Measurements from ENCODE around the gene GMPS.

Gene GMPS

GRCh38 chr3:155984791-155985417 is 114.5 kb downstream of the GMPS start:
- H3K4me1 ChIP-seq (ENCODE audit: insufficient read depth, low read length, poor library complexity, severe bottlenecking), result no peaks in the 10 kb centered on the region
- no peak overlapping the region for H3K4me2 ChIP-seq (ENCODE audit: low read depth, low read length, poor library complexity, severe bottlenecking)
- H3K4me3 ChIP-seq (ENCODE audit: low read length, poor library complexity, severe bottlenecking), result no peak overlapping the region
- H3K9me2 ChIP-seq (replicated peaks; ENCODE audit: low read depth, low read length), result no peaks in the 10 kb centered on the region
- peak overlapping the region; percentile 57; the same call in 1 of the 2 replicates for H2AFZ ChIP-seq (ENCODE audit: low read length)
- no peak overlapping the region for H3K9ac ChIP-seq (ENCODE audit: low read depth, low read length, poor library complexity, severe bottlenecking)
- H3K27me3 ChIP-seq (ENCODE audit: insufficient read depth, low read length, poor library complexity, severe bottlenecking), result no peaks in the 10 kb centered on the region
- TF ChIP-seq, protein P1, sequence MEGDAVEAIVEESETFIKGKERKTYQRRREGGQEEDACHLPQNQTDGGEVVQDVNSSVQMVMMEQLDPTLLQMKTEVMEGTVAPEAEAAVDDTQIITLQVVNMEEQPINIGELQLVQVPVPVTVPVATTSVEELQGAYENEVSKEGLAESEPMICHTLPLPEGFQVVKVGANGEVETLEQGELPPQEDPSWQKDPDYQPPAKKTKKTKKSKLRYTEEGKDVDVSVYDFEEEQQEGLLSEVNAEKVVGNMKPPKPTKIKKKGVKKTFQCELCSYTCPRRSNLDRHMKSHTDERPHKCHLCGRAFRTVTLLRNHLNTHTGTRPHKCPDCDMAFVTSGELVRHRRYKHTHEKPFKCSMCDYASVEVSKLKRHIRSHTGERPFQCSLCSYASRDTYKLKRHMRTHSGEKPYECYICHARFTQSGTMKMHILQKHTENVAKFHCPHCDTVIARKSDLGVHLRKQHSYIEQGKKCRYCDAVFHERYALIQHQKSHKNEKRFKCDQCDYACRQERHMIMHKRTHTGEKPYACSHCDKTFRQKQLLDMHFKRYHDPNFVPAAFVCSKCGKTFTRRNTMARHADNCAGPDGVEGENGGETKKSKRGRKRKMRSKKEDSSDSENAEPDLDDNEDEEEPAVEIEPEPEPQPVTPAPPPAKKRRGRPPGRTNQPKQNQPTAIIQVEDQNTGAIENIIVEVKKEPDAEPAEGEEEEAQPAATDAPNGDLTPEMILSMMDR (conservative IDR thresholded peaks at IDR 0.05; ENCODE audit: low read length), result no peak
- TF ChIP-seq EZH2phosphoT487 (IDR thresholded peaks at IDR 0.05; ENCODE audit: borderline replicate concordance), result no peak
- no peaks in the 10 kb centered on the region for H4K20me1 ChIP-seq (ENCODE audit: insufficient read depth, low read length, poor library complexity, severe bottlenecking)
- H3F3A ChIP-seq (ENCODE audit: low read depth), result no peaks in the 10 kb centered on the region
- no peaks in the 10 kb centered on the region for H3K36me3 ChIP-seq (ENCODE audit: insufficient read depth, low read length)
- H3K9me3 ChIP-seq (ENCODE audit: insufficient read depth, low read depth, low read length), result no peaks in the 10 kb centered on the region
- H3K79me2 ChIP-seq (ENCODE audit: insufficient read depth, low read length), result no peaks in the 10 kb centered on the region

DNA sequence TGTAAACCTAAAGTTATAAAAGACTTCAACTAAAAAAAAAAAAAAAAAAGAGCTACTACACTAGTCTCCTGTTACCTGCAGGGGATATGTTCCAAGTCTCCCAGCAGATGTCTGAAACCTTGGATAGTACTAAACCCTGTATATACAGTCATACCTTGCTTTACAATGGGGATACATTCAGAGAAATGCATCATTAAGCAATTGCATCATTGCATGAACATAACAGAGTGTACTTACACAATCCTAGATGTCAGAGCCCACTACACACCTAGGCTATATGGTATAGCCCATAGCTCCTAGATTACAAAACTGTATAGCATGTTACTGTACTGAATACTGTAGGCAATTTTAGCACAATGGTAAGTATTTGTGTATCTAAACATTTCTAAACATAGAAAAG is 119.1 kb downstream of the GMPS start:
- no peaks in the 10 kb centered on the region for H3K9me2 ChIP-seq (replicated peaks; ENCODE audit: low read depth, low read length)
- H3K27me3 ChIP-seq (ENCODE audit: insufficient read depth, low read length, poor library complexity, severe bottlenecking), result no peaks in the 10 kb centered on the region
- H3K79me2 ChIP-seq (ENCODE audit: insufficient read depth, low read length), result no peaks in the 10 kb centered on the region
- H3K4me2 ChIP-seq (ENCODE audit: low read depth, low read length, poor library complexity, severe bottlenecking), result no peak overlapping the region
- H3F3A ChIP-seq (ENCODE audit: low read depth), result no peaks in the 10 kb centered on the region
- TF ChIP-seq, protein P1 (conservative IDR thresholded peaks at IDR 0.05; ENCODE audit: low read length), result no peak
- TF ChIP-seq EZH2phosphoT487 (IDR thresholded peaks at IDR 0.05; ENCODE audit: borderline replicate concordance), result no peak
- H3K9me3 ChIP-seq (ENCODE audit: insufficient read depth, low read depth, low read length), result no peaks in the 10 kb centered on the region
- no peak overlapping the region for H3K4me3 ChIP-seq (ENCODE audit: low read length, poor library complexity, severe bottlenecking)
- no peaks in the 10 kb centered on the region for H3K4me1 ChIP-seq (ENCODE audit: insufficient read depth, low read length, poor library complexity, severe bottlenecking)
- H2AFZ ChIP-seq (ENCODE audit: low read length), result no peak overlapping the region
- no peak overlapping the region for H3K9ac ChIP-seq (ENCODE audit: low read depth, low read length, poor library complexity, severe bottlenecking)
- no peaks in the 10 kb centered on the region for H3K36me3 ChIP-seq (ENCODE audit: insufficient read depth, low read length)
- H4K20me1 ChIP-seq (ENCODE audit: insufficient read depth, low read length, poor library complexity, severe bottlenecking), result no peaks in the 10 kb centered on the region

GRCh38 chr3:155991212-155991611 is 120.8 kb downstream of the GMPS start:
- no peak overlapping the region for H2AFZ ChIP-seq (ENCODE audit: low read length)
- no peaks in the 10 kb centered on the region for H3K9me3 ChIP-seq (ENCODE audit: insufficient read depth, low read depth, low read length)
- no peaks in the 10 kb centered on the region for H3F3A ChIP-seq (ENCODE audit: low read depth)
- no peaks in the 10 kb centered on the region for H3K36me3 ChIP-seq (ENCODE audit: insufficient read depth, low read length)
- TF ChIP-seq, protein P1 (conservative IDR thresholded peaks at IDR 0.05; ENCODE audit: low read length), result no peak
- TF ChIP-seq EZH2phosphoT487 (IDR thresholded peaks at IDR 0.05; ENCODE audit: borderline replicate concordance), result no peak
- no peaks in the 10 kb centered on the region for H3K79me2 ChIP-seq (ENCODE audit: insufficient read depth, low read length)
- no peak overlapping the region for H3K4me3 ChIP-seq (ENCODE audit: low read length, poor library complexity, severe bottlenecking)
- no peaks in the 10 kb centered on the region for H3K4me1 ChIP-seq (ENCODE audit: insufficient read depth, low read length, poor library complexity, severe bottlenecking)
- H3K4me2 ChIP-seq (ENCODE audit: low read depth, low read length, poor library complexity, severe bottlenecking), result no peak overlapping the region
- H4K20me1 ChIP-seq (ENCODE audit: insufficient read depth, low read length, poor library complexity, severe bottlenecking), result no peaks in the 10 kb centered on the region
- H3K9me2 ChIP-seq (replicated peaks; ENCODE audit: low read depth, low read length), result no peaks in the 10 kb centered on the region
- H3K9ac ChIP-seq (ENCODE audit: low read depth, low read length, poor library complexity, severe bottlenecking), result no peak overlapping the region
- H3K27me3 ChIP-seq (ENCODE audit: insufficient read depth, low read length, poor library complexity, severe bottlenecking), result no peaks in the 10 kb centered on the region

Measured in Loucy (cell line).